ENCODE data around the gene GASK1A.

Gene GASK1A

GRCh38 chr3:43023746-43024145 is 44.6 kb downstream of the GASK1A start:
- DNase-seq: no peak
- Histone ChIP-seq H3K27me3 (no peaks in the 10 kb centered on the region), H3K9me3 (no peaks in the 10 kb centered on the region), H3K36me3 (no peaks in the 10 kb centered on the region), H3K27ac (no peak overlapping the region), H3K4me3 (no peak overlapping the region), H3K4me1 (peaks cover 0 to 47% (median 12%) of the 10 kb centered on the region in 4 donors)
- TF ChIP-seq CTCF (IDR thresholded peaks at IDR 0.05): no peak
- intact Hi-C loops (cut with DNase I; ENCODE audit: low total_unique reads): no loop called here

- TF ChIP-seq CTCF (IDR thresholded peaks at IDR 0.05): no peak
- no peak for DNase-seq
Measured at GRCh38 chr3:43024181-43024885, 45.2 kb downstream of the GASK1A start.

GRCh38 chr3:43025423-43025822 is 46.3 kb downstream of the GASK1A start:
- H3K4me1 ChIP-seq: peaks cover 0 to 35% (median 8%) of the 10 kb centered on the region in 4 donors
- no peak overlapping the region for H3K27ac ChIP-seq

More at GRCh38 chr3:43024181-43024885, 45.2 kb downstream of the GASK1A start:
- Histone ChIP-seq H3K27me3 (no peaks in the 10 kb centered on the region), H3K4me3 (no peak overlapping the region), H3K9me3 (no peaks in the 10 kb centered on the region), H3K36me3 (no peaks in the 10 kb centered on the region), H3K4me1 (peaks cover 0 to 41% (median 11%) of the 10 kb centered on the region in 4 donors), H3K27ac (no peak overlapping the region)
- intact Hi-C loops (cut with DNase I; ENCODE audit: low total_unique reads): no loop called here

GRCh38 chr3:43028001-43028400 is 48.9 kb downstream of the GASK1A start:
- no peaks in the 10 kb centered on the region for H3K9me3 ChIP-seq
- intact Hi-C loops (cut with DNase I; ENCODE audit: low total_unique reads): no loop called here
- H3K27ac ChIP-seq: no peak overlapping the region
- no peaks in the 10 kb centered on the region for H3K27me3 ChIP-seq
- no peak for TF ChIP-seq CTCF (IDR thresholded peaks at IDR 0.05)
- no peak for DNase-seq
- H3K36me3 ChIP-seq: peaks cover 0 to 7% (median 5%) of the 10 kb centered on the region in 3 donors
- no peak overlapping the region for H3K4me3 ChIP-seq
- H3K4me1 ChIP-seq: peaks cover 0 to 35% (median 8%) of the 10 kb centered on the region in 4 donors

More at GRCh38 chr3:43025423-43025822, 46.3 kb downstream of the GASK1A start:
- H3K27me3 ChIP-seq: no peaks in the 10 kb centered on the region
- no peak for TF ChIP-seq CTCF (IDR thresholded peaks at IDR 0.05)
- intact Hi-C loops (cut with DNase I; ENCODE audit: low total_unique reads): no loop called here
- H3K9me3 ChIP-seq: no peaks in the 10 kb centered on the region
- DNase-seq: no peak
- H3K4me3 ChIP-seq: no peak overlapping the region
- H3K36me3 ChIP-seq: no peaks in the 10 kb centered on the region

- intact Hi-C loops (cut with DNase I; ENCODE audit: low total_unique reads): no loop called here
Measured at GRCh38 chr3:43028678-43029490, 49.8 kb downstream of the GASK1A start.

More at GRCh38 chr3:43028678-43029490, 49.8 kb downstream of the GASK1A start:
- TF ChIP-seq CTCF (IDR thresholded peaks at IDR 0.05): no peak
- no peak for DNase-seq
- H3K27ac ChIP-seq: no peak overlapping the region
- H3K27me3 ChIP-seq: no peaks in the 10 kb centered on the region
- H3K4me3 ChIP-seq: no peak overlapping the region
- peaks cover 0 to 35% (median 8%) of the 10 kb centered on the region in 4 donors for H3K4me1 ChIP-seq
- peaks cover 0 to 10% (median 7%) of the 10 kb centered on the region in 3 donors for H3K36me3 ChIP-seq
- H3K9me3 ChIP-seq: no peaks in the 10 kb centered on the region

Data from tibial artery (tissue), 4 donors.